ENCODE data around the gene KIF19.

DNA sequence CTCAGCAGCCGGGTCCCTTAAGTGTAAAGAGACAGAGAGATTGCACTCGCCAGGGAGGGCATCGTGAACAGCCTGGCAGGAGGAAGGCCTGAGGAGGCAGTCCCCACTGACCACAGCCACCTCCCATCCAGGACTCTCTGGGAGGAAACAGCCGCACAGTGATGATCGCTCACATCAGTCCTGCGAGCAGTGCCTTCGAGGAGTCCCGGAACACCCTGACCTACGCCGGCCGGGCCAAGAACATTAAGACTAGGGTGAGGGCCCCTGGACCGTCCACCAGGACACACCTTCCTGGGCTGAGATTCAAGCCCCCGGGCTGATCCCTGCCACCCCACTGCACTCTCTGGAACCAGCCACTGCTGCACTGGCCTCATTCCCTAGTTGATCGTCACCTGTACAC lies 21.6 kb downstream of the KIF19 start:
- no peak for TF ChIP-seq EZH2 (optimal IDR thresholded peaks at IDR 0.05; ENCODE audit: low read depth, low read length)
- TF ChIP-seq, protein P1, sequence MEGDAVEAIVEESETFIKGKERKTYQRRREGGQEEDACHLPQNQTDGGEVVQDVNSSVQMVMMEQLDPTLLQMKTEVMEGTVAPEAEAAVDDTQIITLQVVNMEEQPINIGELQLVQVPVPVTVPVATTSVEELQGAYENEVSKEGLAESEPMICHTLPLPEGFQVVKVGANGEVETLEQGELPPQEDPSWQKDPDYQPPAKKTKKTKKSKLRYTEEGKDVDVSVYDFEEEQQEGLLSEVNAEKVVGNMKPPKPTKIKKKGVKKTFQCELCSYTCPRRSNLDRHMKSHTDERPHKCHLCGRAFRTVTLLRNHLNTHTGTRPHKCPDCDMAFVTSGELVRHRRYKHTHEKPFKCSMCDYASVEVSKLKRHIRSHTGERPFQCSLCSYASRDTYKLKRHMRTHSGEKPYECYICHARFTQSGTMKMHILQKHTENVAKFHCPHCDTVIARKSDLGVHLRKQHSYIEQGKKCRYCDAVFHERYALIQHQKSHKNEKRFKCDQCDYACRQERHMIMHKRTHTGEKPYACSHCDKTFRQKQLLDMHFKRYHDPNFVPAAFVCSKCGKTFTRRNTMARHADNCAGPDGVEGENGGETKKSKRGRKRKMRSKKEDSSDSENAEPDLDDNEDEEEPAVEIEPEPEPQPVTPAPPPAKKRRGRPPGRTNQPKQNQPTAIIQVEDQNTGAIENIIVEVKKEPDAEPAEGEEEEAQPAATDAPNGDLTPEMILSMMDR (IDR thresholded peaks at IDR 0.05; ENCODE audit: low read length) = no peak

All from MM.1S (cell line).